Tibial artery (tissue), 4 donors: ENCODE data around the gene CCDC117.
"Not testable (repeated sequence)": the region's sequence is repeated elsewhere in the genome, so short reads cannot be mapped to it uniquely, and the experiment has no call there.

ENCODE experiments used
- DNase-seq, 2 donors: peaks; one replicate each; pipeline ENCODE4 v3.0.0-alpha.2; 2019
- H3K27ac ChIP-seq, 2 donors: fragments of 200-600 bp; sonication (generic) in 1 of 2; 1 replicate in 1 of 2; 2 replicates in 1 of 2; pipeline ENCODE4 v1.5.1; 2018 to 2019; ENCODE audit warnings: mild to moderate bottlenecking in 1 of 2
- H3K27me3 ChIP-seq, 2 donors: fragments of 200-600 bp; sonication (generic) in 1 of 2; one replicate each; pipeline versions ENCODE4 v1.5.1 to v1.6.0; 2016 to 2019
- H3K36me3 ChIP-seq, 3 donors: fragments of 200-600 bp; sonication (generic) in 2 of 3; one replicate each; pipeline ENCODE4 v1.5.1; 2016 to 2019; ENCODE audit warnings: mild to moderate bottlenecking in 2 of 3
- H3K4me1 ChIP-seq, 4 donors: fragments of 200-600 bp; sonication (generic) in 2 of 4; 1 replicate in 3 of 4; 2 replicates in 1 of 4; pipeline ENCODE4 v1.5.1; 2016 to 2019
- H3K4me3 ChIP-seq, 2 donors: fragments of 200-600 bp; sonication (generic) in 1 of 2; 1 replicate in 1 of 2; 2 replicates in 1 of 2; pipeline ENCODE4 v1.5.1; 2018 to 2019; ENCODE audit warnings: mild to moderate bottlenecking in 2 of 2
- H3K9me3 ChIP-seq, 3 donors: fragments of 200-600 bp; sonication (generic) in 1 of 3; one replicate each; pipeline ENCODE4 v1.5.1; 2016 to 2019
- intact Hi-C: fragments of 100-400 bp; cut with DNase I; formaldehyde crosslinking; loops from one replicate; pipeline ENCODE4 v1.15.0; 2023; ENCODE audit warnings: low total_unique reads
- TF ChIP-seq, protein P1 (sequence below), 2 experiments: fragments of 200-600 bp in 1 of 2; fragments of 450-650 bp in 1 of 2; IDR thresholded peaks; one replicate each; pipeline ENCODE4 v1.5.1; 2017 to 2019; ENCODE audit warnings: antibody characterized with exemption in 2 of 2, mild to moderate bottlenecking in 1 of 2, moderate library complexity in 1 of 2

The CCDC117 gene

GRCh38 chr22:28801845-28802594, 29.5 kb downstream of the CCDC117 start:
- Histone ChIP-seq H3K9me3 (no peaks in the 10 kb centered on the region), H3K27me3 (no peaks in the 10 kb centered on the region), H3K27ac (peak overlapping the region; percentile 98 to 100), H3K4me3 (peak overlapping the region; percentile 87 to 90), H3K4me1 (peaks cover 0 to 42% (median 34%) of the 10 kb centered on the region in 4 donors), H3K36me3 (peaks cover 5 to 9% (median 6%) of the 10 kb centered on the region in 3 donors)
- DNase-seq, result peak in 1 of 2 donors; percentile 31
- TF ChIP-seq, protein P1, sequence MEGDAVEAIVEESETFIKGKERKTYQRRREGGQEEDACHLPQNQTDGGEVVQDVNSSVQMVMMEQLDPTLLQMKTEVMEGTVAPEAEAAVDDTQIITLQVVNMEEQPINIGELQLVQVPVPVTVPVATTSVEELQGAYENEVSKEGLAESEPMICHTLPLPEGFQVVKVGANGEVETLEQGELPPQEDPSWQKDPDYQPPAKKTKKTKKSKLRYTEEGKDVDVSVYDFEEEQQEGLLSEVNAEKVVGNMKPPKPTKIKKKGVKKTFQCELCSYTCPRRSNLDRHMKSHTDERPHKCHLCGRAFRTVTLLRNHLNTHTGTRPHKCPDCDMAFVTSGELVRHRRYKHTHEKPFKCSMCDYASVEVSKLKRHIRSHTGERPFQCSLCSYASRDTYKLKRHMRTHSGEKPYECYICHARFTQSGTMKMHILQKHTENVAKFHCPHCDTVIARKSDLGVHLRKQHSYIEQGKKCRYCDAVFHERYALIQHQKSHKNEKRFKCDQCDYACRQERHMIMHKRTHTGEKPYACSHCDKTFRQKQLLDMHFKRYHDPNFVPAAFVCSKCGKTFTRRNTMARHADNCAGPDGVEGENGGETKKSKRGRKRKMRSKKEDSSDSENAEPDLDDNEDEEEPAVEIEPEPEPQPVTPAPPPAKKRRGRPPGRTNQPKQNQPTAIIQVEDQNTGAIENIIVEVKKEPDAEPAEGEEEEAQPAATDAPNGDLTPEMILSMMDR (IDR thresholded peaks at IDR 0.05), result no peak
- intact Hi-C loops, result no loop called here

DNA sequence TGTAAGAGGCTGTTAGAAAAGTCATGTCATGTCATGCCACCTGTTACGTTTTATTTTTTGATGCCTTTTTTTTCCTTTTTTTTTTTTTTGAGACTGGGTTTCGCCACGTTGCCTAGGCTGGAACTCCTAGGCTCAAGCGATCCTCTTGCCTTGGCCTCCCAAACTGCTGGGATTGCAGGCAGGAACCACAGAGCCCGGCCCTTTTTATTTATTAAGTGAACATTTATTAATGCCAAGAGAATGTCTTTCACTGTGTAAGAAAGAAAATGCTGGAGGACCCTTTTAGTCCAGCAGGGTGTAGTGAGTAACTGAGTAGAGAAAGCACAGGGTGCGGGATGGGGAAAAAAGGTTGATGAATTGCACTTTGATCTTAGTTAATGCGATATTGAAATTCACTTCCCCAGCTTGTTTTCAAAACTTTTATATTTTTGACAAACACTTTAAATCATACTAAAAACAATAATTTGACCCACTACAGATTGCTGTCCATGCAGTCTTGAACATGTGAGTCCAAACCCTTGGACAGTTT, 30.2 kb downstream of the CCDC117 start:
- DNase-seq, result no peak
- no peak overlapping the region for H3K4me3 ChIP-seq

DNA sequence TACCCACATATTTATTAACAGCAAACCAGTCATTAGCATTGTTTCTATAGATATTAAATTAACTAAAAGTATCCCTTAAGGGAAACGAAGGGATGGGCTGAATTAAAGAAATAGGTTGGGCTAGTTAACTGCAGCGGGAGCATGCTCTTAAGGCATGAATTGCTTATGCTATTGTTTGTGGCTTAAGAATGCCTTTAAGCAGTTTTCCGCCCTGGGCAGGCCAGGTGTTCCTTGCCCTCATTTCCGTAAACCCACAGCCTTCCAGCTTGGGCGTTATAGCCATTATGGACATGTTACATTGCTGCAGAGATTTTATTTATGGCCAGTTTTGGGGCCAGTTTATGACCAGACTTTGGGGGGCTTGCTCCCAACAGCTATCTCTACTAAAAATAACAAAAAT, 32.9 kb downstream of the CCDC117 start:
- H3K9me3 ChIP-seq, DNase-seq, H3K4me3 ChIP-seq, H3K27me3 ChIP-seq, intact Hi-C loops, H3K27ac ChIP-seq: not testable (repeated sequence)
- H3K4me1 ChIP-seq, result peaks cover 0 to 23% (median 16%) of the 10 kb centered on the region in 4 donors
- H3K36me3 ChIP-seq, result peaks cover 0 to 15% (median 0%) of the 10 kb centered on the region in 3 donors

More for the DNA sequence above, 30.2 kb downstream of the CCDC117 start:
- Histone ChIP-seq H3K36me3 (peaks cover 0 to 3% (median 0%) of the 10 kb centered on the region in 3 donors), H3K9me3 (no peaks in the 10 kb centered on the region), H3K4me1 (peaks cover 0 to 35% (median 28%) of the 10 kb centered on the region in 4 donors), H3K27me3 (no peaks in the 10 kb centered on the region), H3K27ac (peak overlapping the region in 1 of 2 donors; percentile 98)
- intact Hi-C loops, result no loop called here
- TF ChIP-seq, protein P1 (IDR thresholded peaks at IDR 0.05), result no peak

- TF ChIP-seq, protein P1 (IDR thresholded peaks at IDR 0.05), result no peak
- H3K4me3 ChIP-seq, result no peak overlapping the region
- DNase-seq, result no peak
- H3K36me3 ChIP-seq, result peaks cover 0 to 15% (median 0%) of the 10 kb centered on the region in 3 donors
- H3K9me3 ChIP-seq, result no peaks in the 10 kb centered on the region
- no peak overlapping the region for H3K27ac ChIP-seq
- intact Hi-C loops, result no loop called here
- peaks cover 0 to 11% (median 7%) of the 10 kb centered on the region in 4 donors for H3K4me1 ChIP-seq
- no peaks in the 10 kb centered on the region for H3K27me3 ChIP-seq
Measured at GRCh38 chr22:28808716-28809355, 36.3 kb downstream of the CCDC117 start.

GRCh38 chr22:28810821-28811491, 38.5 kb downstream of the CCDC117 start:
- no peaks in the 10 kb centered on the region for H3K9me3 ChIP-seq
- no peak overlapping the region for H3K4me3 ChIP-seq
- no peak overlapping the region for H3K27ac ChIP-seq
- intact Hi-C loops, result loop anchor here (2.0 kb wide), 1 partner anchor 34 kb away; no protein-coding TSS in a partner anchor
- peaks cover 0 to 15% (median 8%) of the 10 kb centered on the region in 3 donors for H3K36me3 ChIP-seq
- no peaks in the 10 kb centered on the region for H3K27me3 ChIP-seq
- peak in 1 of 2 donors; percentile 48 for DNase-seq
- H3K4me1 ChIP-seq, result peaks cover 0 to 16% (median 8%) of the 10 kb centered on the region in 4 donors
- TF ChIP-seq, protein P1 (IDR thresholded peaks at IDR 0.05), result no peak
